GM12874 (cell line): ENCODE data around the gene TMEM163.

Experiments
- TF ChIP-seq, protein P1 (sequence below): IDR thresholded peaks from 2 replicates; pipeline ENCODE4 v1.5.1; 2011; ENCODE audit warnings: low read depth, mild to moderate bottlenecking, control low read depth, low read length, moderate library complexity; ENCODE audit not compliant: insufficient read depth

TMEM163 gene

DNA sequence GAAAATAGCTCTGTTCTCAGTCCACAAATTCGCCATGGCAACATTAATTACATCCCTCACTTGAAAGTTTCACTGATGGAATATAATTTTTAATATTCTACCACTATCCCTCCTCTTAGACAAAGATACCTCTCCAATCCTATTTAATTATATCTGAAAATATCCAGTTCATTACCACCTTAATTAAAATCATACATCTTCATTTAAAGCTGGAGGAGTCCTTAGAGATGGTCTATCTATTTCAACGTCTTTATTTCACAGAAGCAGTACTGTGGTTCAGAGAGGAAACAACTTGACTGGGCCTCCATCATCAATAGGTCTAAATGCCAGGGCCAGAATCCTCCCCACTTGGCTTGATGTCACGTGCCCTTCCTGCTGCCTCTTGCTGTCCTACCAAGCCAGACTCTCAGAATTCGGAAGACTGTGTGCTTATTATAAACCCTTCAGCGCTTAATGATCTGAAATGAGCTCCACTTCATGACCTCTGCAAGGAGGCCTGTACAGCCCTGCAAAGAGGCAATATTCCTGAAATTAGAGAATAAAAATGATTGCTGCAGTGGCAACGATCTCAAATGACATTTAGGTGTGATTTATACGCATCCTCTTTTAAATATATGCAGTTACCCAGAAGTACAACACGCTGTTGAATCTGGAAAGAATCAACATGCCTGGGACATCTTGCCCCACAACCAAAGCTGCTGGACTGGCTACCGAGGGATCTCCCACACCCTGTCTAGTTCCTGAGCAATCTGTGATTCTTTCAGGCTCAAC is 146.3 kb downstream of the TMEM163 start:
- TF ChIP-seq, protein P1, sequence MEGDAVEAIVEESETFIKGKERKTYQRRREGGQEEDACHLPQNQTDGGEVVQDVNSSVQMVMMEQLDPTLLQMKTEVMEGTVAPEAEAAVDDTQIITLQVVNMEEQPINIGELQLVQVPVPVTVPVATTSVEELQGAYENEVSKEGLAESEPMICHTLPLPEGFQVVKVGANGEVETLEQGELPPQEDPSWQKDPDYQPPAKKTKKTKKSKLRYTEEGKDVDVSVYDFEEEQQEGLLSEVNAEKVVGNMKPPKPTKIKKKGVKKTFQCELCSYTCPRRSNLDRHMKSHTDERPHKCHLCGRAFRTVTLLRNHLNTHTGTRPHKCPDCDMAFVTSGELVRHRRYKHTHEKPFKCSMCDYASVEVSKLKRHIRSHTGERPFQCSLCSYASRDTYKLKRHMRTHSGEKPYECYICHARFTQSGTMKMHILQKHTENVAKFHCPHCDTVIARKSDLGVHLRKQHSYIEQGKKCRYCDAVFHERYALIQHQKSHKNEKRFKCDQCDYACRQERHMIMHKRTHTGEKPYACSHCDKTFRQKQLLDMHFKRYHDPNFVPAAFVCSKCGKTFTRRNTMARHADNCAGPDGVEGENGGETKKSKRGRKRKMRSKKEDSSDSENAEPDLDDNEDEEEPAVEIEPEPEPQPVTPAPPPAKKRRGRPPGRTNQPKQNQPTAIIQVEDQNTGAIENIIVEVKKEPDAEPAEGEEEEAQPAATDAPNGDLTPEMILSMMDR = no peak

DNA sequence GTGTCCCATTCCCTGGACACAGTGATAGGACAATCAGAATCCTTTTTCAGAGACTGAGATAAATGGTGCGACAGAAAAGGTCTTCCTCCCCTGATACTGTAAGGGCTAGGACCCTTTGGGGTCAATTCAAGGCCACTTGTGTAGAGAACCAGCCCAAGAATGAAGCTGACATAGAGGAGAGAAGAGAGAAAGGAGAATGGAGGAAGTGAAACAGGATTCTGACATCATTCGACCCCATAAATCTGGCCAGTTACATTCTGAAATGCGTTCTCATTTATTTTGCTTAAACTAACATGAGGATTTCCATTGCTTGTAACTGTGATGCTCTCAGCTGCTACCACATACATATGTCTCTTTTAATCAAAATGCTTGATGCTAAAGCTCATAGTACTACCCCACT is 148.1 kb downstream of the TMEM163 start:
- TF ChIP-seq, protein P1 = no peak

DNA sequence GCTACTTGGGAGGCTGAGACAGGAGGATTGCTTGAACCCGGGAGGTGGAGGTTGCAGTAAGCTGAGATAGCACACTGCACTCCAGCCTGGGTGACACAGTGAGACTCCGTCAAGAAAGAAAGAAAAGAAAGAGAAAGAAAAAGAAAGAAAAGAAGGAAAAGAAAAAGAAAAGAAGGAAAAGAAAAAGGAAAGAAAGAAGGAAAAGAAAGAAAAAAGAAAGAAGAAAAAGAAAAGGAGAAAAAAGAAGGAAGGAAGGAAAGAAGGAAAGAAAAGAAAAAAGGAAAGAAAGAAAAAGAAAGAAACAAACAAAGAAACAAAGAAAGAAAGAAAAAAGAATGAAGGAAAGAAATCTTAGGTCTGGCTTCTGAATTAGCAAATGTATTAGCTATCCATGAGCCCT is 150.4 kb downstream of the TMEM163 start:
- TF ChIP-seq, protein P1 = no peak

DNA sequence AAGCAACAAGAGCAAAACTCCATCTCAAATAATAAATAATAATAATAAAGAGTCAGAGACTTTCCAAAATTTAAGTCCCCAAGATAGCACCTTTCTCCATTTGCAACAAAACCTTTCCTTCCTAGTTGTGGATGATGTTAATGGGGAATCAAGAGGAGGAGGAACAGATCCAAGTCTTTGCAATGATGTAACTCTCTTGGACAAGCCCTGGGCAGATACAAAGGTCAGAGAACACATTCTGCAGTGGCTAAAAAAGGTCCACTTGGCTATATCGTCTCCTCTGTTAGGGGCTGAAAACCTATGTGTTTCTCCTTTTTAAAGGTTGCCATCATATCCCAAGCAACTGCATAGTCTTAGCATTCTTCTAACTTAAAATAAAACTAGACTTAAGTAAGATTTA is 151.1 kb downstream of the TMEM163 start:
- TF ChIP-seq, protein P1 = no peak

DNA sequence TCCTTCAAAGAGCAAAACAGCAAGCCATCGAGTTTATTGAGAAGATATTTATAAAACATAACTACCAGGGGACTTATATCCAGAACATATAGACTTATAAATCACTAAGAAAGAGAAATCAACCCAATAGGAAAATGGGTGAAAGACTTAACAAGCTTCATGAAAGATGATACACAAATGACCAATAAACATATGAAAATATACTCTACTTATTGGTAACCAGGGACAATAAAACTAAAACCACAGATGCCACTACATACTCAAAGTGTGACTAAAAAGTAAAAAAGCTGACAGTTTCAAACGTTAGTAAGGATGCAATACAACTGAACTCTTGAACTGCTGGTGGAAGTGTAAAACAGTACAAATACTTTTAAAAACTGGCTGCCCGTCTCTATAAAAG is 154.3 kb downstream of the TMEM163 start:
- TF ChIP-seq, protein P1 = no peak

DNA sequence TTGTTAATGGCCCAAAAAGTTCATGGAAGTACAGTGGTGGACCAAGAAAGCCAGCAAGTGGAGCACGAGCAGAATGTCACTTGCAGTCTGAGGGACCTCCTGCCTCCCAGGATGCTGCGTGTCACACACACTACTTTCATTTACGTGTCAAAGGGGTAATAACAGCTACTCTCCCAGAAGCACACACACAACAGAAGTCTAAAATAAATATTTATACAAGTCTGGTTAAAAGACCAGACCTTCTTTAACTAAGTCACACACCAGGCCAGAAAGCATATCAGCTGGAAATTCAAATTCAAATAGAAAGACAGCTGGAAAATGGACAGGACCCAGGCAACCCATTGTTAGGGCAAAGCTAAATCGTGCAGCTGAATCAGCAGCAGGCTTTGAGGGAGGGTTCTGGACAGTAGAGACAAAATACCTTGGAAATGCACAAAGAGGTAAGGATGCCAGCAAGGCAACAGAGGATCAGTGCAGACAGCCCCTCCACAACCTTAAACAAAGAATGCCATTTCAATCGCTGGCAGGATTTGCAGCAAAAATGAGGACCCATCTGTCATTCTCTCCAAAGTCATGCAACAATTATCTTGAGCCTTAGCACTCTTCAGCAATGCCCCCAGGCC is 160.5 kb downstream of the TMEM163 start:
- TF ChIP-seq, protein P1 = no peak

DNA sequence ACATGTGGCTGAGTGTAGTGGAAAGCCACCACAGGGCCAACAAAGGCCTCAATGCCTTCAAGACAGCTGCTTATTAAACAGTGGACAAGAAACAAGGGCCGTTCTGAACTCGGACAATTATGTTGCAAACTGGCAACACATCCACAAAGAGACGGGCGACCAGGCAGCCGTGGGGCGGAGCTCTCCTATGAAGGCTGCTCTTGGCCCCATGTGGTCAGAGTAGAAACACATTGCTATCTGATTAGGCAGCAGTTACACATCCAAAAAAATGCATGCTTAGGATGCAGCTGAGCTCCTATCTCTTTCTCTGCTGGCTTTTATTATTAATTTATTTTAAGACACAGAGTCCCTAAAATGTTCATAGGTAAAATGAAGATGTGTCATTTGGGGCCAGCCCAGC is 163.4 kb downstream of the TMEM163 start:
- TF ChIP-seq, protein P1 = no peak
